Prostate gland (tissue), 2 donors: Measurements from ENCODE around the gene PARP1. TPM values are rescaled to one million over a fixed set of nuclear protein-coding genes. Genes with fewer than 3 reads are reported as not detected.
"Not testable (repeated sequence)": the region's sequence is repeated elsewhere in the genome, so short reads cannot be mapped to it uniquely, and the experiment has no call there.

Source experiments
- DNase-seq: peaks from one replicate; pipeline ENCODE4 v3.0.0-alpha.2; 2019; ENCODE audit warnings: low spot score
- H3K27ac ChIP-seq, 2 donors: fragments of 200-600 bp; sonication (generic); 2 replicates each; pipeline ENCODE4 v1.5.1; 2017 to 2019
- H3K27me3 ChIP-seq: fragments of 200-600 bp; sonication (generic); replicated peaks from 2 replicates; pipeline ENCODE4 v1.5.1; 2019; ENCODE audit not compliant: insufficient read depth
- H3K36me3 ChIP-seq, 2 donors: fragments of 200-600 bp; sonication (generic); 1 replicate in 1 of 2; 2 replicates in 1 of 2; pipeline versions ENCODE4 v1.5.1 to v1.8.1; 2017 to 2019
- H3K4me1 ChIP-seq: fragments of 200-600 bp; sonication (generic); replicated peaks from 2 replicates; pipeline ENCODE4 v1.5.1; 2019
- H3K4me3 ChIP-seq, 2 donors: fragments of 200-600 bp; sonication (generic); 2 replicates each; pipeline ENCODE4 v1.5.1; 2017 to 2019
- H3K9me3 ChIP-seq: fragments of 200-600 bp; sonication (generic); 2 replicates; pipeline ENCODE4 v1.5.1; 2017
- CTCF ChIP-seq, 4 experiments: fragments of 200-600 bp in 2 of 4; fragments of 450-650 bp in 2 of 4; sonication (generic) in 2 of 4; IDR thresholded peaks; 1 replicate in 3 of 4; 2 replicates in 1 of 4; pipeline ENCODE4 v1.5.1; 2016 to 2019; ENCODE audit warnings: antibody characterized with exemption in 4 of 4, mild to moderate bottlenecking in 2 of 4, moderate library complexity in 2 of 4
- POLR2A ChIP-seq: fragments of 450-650 bp; IDR thresholded peaks from one replicate; pipeline ENCODE4 v1.6.1; 2016; ENCODE audit warnings: antibody characterized with exemption, mild to moderate bottlenecking
- POLR2AphosphoS5 ChIP-seq: sonication (generic); formaldehyde crosslinking; IDR thresholded peaks from one replicate; pipeline ENCODE4 v1.6.1; 2017; ENCODE audit warnings: antibody characterized with exemption
- whole genome bisulfite sequencing: methylation state at CpG from one replicate; pipeline ENCODE4 v1.1.5; 2018; 5-methylcytosine and 5-hydroxymethylcytosine counted together
- intact Hi-C: fragments of 100-400 bp; cut with DNase I; formaldehyde crosslinking; loops from one replicate; pipeline ENCODE4 v1.14.2; 2022
- total RNA-seq, 2 donors: library from RNA; depleted of rRNA; stranded (reverse); fragments of >200 nt; gene quantifications; one replicate each; pipeline ENCODE4 v1.1.0, GENCODE V29; 2016

The PARP1 gene
- total RNA-seq, 2 donors from 2014 or later, result 197 to 212 TPM

- no peak for TF ChIP-seq POLR2AphosphoS5
- no peak for TF ChIP-seq POLR2A
- TF ChIP-seq CTCF (IDR thresholded peaks at IDR 0.05), result no peak
- H3K9me3 ChIP-seq, result no peaks in the 10 kb centered on the region
- WGBS, result 70% methylated on average over 2 of the region's 2 CpGs
- H3K27me3 ChIP-seq, result no peaks in the 10 kb centered on the region
- H3K36me3 ChIP-seq, result no peaks in the 10 kb centered on the region
- H3K4me3 ChIP-seq, result no peak overlapping the region
- intact Hi-C loops, result no loop called here
- no peaks in the 10 kb centered on the region for H3K4me1 ChIP-seq
- no peak overlapping the region for H3K27ac ChIP-seq
- no peak for DNase-seq
Observed at GRCh38 chr1:226342656-226343055, 65.2 kb downstream of the PARP1 start.

GRCh38 chr1:226340111-226340510 lies 67.8 kb downstream of the PARP1 start:
- intact Hi-C loops, result not testable (repeated sequence)

GRCh38 chr1:226337276-226337875 lies 70.5 kb downstream of the PARP1 start:
- 78% methylated on average over 8 of the region's 8 CpGs for WGBS
- intact Hi-C loops, result no loop called here
- H3K36me3 ChIP-seq, result no peaks in the 10 kb centered on the region
- H3K4me1 ChIP-seq, result no peaks in the 10 kb centered on the region
- DNase-seq, result no peak
- TF ChIP-seq POLR2AphosphoS5, result no peak
- no peak for TF ChIP-seq CTCF (IDR thresholded peaks at IDR 0.05)
- TF ChIP-seq POLR2A, result no peak
- no peak overlapping the region for H3K27ac ChIP-seq
- no peaks in the 10 kb centered on the region for H3K9me3 ChIP-seq
- no peaks in the 10 kb centered on the region for H3K27me3 ChIP-seq
- no peak overlapping the region for H3K4me3 ChIP-seq

More at GRCh38 chr1:226340111-226340510, 67.8 kb downstream of the PARP1 start:
- H3K4me3 ChIP-seq, DNase-seq, H3K9me3 ChIP-seq, H3K27ac ChIP-seq, H3K36me3 ChIP-seq, H3K4me1 ChIP-seq, H3K27me3 ChIP-seq: not testable (repeated sequence)
- WGBS, result 90% methylated on average over 3 of the region's 3 CpGs

GRCh38 chr1:226335661-226336060 lies 72.2 kb downstream of the PARP1 start:
- Histone ChIP-seq H3K27ac (no peak overlapping the region), H3K4me3 (no peak overlapping the region), H3K4me1 (no peaks in the 10 kb centered on the region), H3K9me3 (no peaks in the 10 kb centered on the region), H3K27me3 (no peaks in the 10 kb centered on the region), H3K36me3 (no peaks in the 10 kb centered on the region)
- no peak for DNase-seq
- 48% methylated on average over 1 of the region's 1 CpG for WGBS
- intact Hi-C loops, result no loop called here
- TF ChIP-seq POLR2A (no peak), CTCF (IDR thresholded peaks at IDR 0.05) (no peak), POLR2AphosphoS5 (no peak)

GRCh38 chr1:226332947-226333346 lies 74.9 kb downstream of the PARP1 start:
- H3K9me3 ChIP-seq, result no peaks in the 10 kb centered on the region
- H3K4me1 ChIP-seq, result no peaks in the 10 kb centered on the region
- H3K27me3 ChIP-seq, result no peaks in the 10 kb centered on the region
- TF ChIP-seq CTCF (IDR thresholded peaks at IDR 0.05), result no peak
- TF ChIP-seq POLR2A, result no peak
- no peak for TF ChIP-seq POLR2AphosphoS5
- no peak overlapping the region for H3K27ac ChIP-seq
- intact Hi-C loops, result no loop called here
- WGBS, result 41% methylated on average over 2 of the region's 2 CpGs
- H3K36me3 ChIP-seq, result no peaks in the 10 kb centered on the region
- DNase-seq, result no peak
- no peak overlapping the region for H3K4me3 ChIP-seq
